Activated B cell treated with CpG ODN at 0.5 μM for 24 hours (primary cell): Measurements from ENCODE around the gene RBM23. TPM values are rescaled to one million over a fixed set of nuclear protein-coding genes. Genes with fewer than 3 reads are reported as not detected.
A peak's percentile ranks its signal among the peaks of the same experiment; 100 is the strongest.

Experiments
- ATAC-seq: fragments of 200-7000 bp; cut with Tn5 transposase; one replicate; pipeline ENCODE4 v1.10.0; 2021; ENCODE audit warnings: low read depth, mild to moderate bottlenecking, moderate library complexity
- CTCF ChIA-PET: fragments of 350-600 bp; sonication (Branson Sonifier 250); formaldehyde crosslinking; loops from one replicate; lab custom pipeline; 2021; ENCODE audit warnings: antibody characterized with exemption; lab: Charles Lee
- POLR2A ChIA-PET: fragments of 350-600 bp; sonication (Branson Sonifier 250); formaldehyde crosslinking; loops from one replicate; lab custom pipeline; 2021; ENCODE audit warnings: antibody characterized with exemption; lab: Charles Lee
- DNase-seq: peaks from one replicate; pipeline ENCODE4 v3.0.0; 2022
- H3K27ac Mint-ChIP-seq: one replicate; pipeline ENCODE4 v1.8.0; 2020; ENCODE audit warnings: mixed read lengths
- H3K27me3 Mint-ChIP-seq: one replicate; pipeline ENCODE4 v1.8.0; 2021; ENCODE audit warnings: mixed read lengths
- H3K36me3 Mint-ChIP-seq: one replicate; pipeline ENCODE4 v1.8.0; 2021; ENCODE audit warnings: low read depth, mixed read lengths
- H3K4me1 Mint-ChIP-seq: one replicate; pipeline ENCODE4 v1.8.0; 2021; ENCODE audit warnings: mixed read lengths
- H3K4me3 Mint-ChIP-seq: one replicate; pipeline ENCODE4 v1.8.0; 2020; ENCODE audit warnings: mild to moderate bottlenecking, mixed read lengths
- H3K9me3 Mint-ChIP-seq: one replicate; pipeline ENCODE4 v1.8.0; 2020; ENCODE audit warnings: mixed read lengths
- CTCF ChIP-seq: fragments of 200-600 bp; IDR thresholded peaks from one replicate; pipeline ENCODE4 v1.8.0; 2022; ENCODE audit warnings: antibody characterized with exemption, mild to moderate bottlenecking
- intact Hi-C: fragments of 100-400 bp; cut with micrococcal nuclease; formaldehyde crosslinking; loops from one replicate; pipeline ENCODE4 v1.15.1; 2024
- total RNA-seq: library from RNA; stranded (reverse); gene quantifications from 2 replicates; pipeline ENCODE4 v1.2.3, GENCODE V29; 2022

Gene RBM23
- total RNA-seq, 1 donor from 2014 or later: 131 TPM

- H3K4me3 Mint-ChIP-seq: no peak overlapping the region
These were observed 22.2 kb downstream of the RBM23 start for GRCh38 chr14:22896760-22897159.

GRCh38 chr14:22896356-22896755 lies 22.6 kb downstream of the RBM23 start:
- ATAC-seq (no peak), DNase-seq (no peak)
- peak overlapping the region; percentile 61 for H3K27ac Mint-ChIP-seq
- ChIA-PET POLR2A (interaction anchor here (1.2 to 2.0 kb wide), 6 partner anchors 8 to 25 kb away, joined by 3 to 11 read pairs (median 4); partner anchors contain the start of genes LRP10, RBM23 and REM2), CTCF (interaction anchor here (0.9 to 2.5 kb wide), 7 partner anchors 11 to 326 kb away, joined by 3 to 16 read pairs (median 3); no protein-coding TSS in a partner anchor)
- no peaks in the 10 kb centered on the region for H3K27me3 Mint-ChIP-seq
- H3K4me1 Mint-ChIP-seq: peaks cover 7% of the 10 kb centered on the region
- TF ChIP-seq CTCF: no peak
- H3K4me3 Mint-ChIP-seq: no peak overlapping the region
- no peaks in the 10 kb centered on the region for H3K9me3 Mint-ChIP-seq
- H3K36me3 Mint-ChIP-seq: peaks cover 43% of the 10 kb centered on the region
- intact Hi-C loops: no loop called here

More at GRCh38 chr14:22896760-22897159, 22.2 kb downstream of the RBM23 start:
- peak overlapping the region; percentile 61 for H3K27ac Mint-ChIP-seq
- H3K9me3 Mint-ChIP-seq: no peaks in the 10 kb centered on the region
- intact Hi-C loops: no loop called here
- CTCF ChIA-PET: interaction anchor here (0.9 to 2.5 kb wide), 6 partner anchors 11 to 326 kb away, joined by 3 to 16 read pairs (median 3); no protein-coding TSS in a partner anchor
- no peak for ATAC-seq
- POLR2A ChIA-PET: interaction anchor here (1.2 to 2.0 kb wide), 6 partner anchors 9 to 26 kb away, joined by 3 to 11 read pairs (median 4); partner anchors contain the start of genes LRP10, RBM23 and REM2
- no peak for TF ChIP-seq CTCF
- H3K4me1 Mint-ChIP-seq: peaks cover 7% of the 10 kb centered on the region
- DNase-seq: no peak
- no peaks in the 10 kb centered on the region for H3K27me3 Mint-ChIP-seq
- peaks cover 47% of the 10 kb centered on the region for H3K36me3 Mint-ChIP-seq

GRCh38 chr14:22895402-22895801 lies 23.5 kb downstream of the RBM23 start:
- no peak for TF ChIP-seq CTCF
- Mint-ChIP-seq H3K4me3 (no peak overlapping the region), H3K36me3 (peaks cover 36% of the 10 kb centered on the region), H3K27ac (no peak overlapping the region), H3K4me1 (peaks cover 8% of the 10 kb centered on the region), H3K27me3 (no peaks in the 10 kb centered on the region), H3K9me3 (no peaks in the 10 kb centered on the region)
- ChIA-PET POLR2A (interaction anchor here (0.7 to 2.0 kb wide), 6 partner anchors 9 to 24 kb away, joined by 3 to 11 read pairs (median 4); partner anchors contain the start of genes LRP10, RBM23 and REM2), CTCF (interaction anchor here (1.0 to 2.5 kb wide), 4 partner anchors 23 to 325 kb away, joined by 3 to 16 read pairs (median 8); no protein-coding TSS in a partner anchor)
- DNase-seq: no peak
- ATAC-seq: no peak
- intact Hi-C loops: no loop called here

GRCh38 chr14:22893706-22894105 lies 25.2 kb downstream of the RBM23 start:
- no peaks in the 10 kb centered on the region for H3K27me3 Mint-ChIP-seq
- ATAC-seq (no peak), DNase-seq (no peak)
- POLR2A ChIA-PET: interaction anchor here (0.6 to 0.7 kb wide), 3 partner anchors 15 to 280 kb away, joined by 3 to 6 read pairs (median 3); no protein-coding TSS in a partner anchor
- peaks cover 20% of the 10 kb centered on the region for H3K4me1 Mint-ChIP-seq
- H3K4me3 Mint-ChIP-seq: no peak overlapping the region
- H3K36me3 Mint-ChIP-seq: peaks cover 38% of the 10 kb centered on the region
- no peak for TF ChIP-seq CTCF
- no peak overlapping the region for H3K27ac Mint-ChIP-seq
- intact Hi-C loops: no loop called here
- CTCF ChIA-PET: interaction anchor here (1.7 to 2.0 kb wide), 2 partner anchors 22 to 324 kb away, joined by 4 to 5 read pairs; partner anchors contain the start of gene LRP10
- H3K9me3 Mint-ChIP-seq: no peaks in the 10 kb centered on the region

- intact Hi-C loops: no loop called here
- no peaks in the 10 kb centered on the region for H3K27me3 Mint-ChIP-seq
- ChIA-PET CTCF (interaction anchor here (2.0 kb wide), 1 partner anchor 322 kb away, joined by 5 read pairs; no protein-coding TSS in a partner anchor), POLR2A (no interaction called here)
- ATAC-seq: no peak
- H3K9me3 Mint-ChIP-seq: no peaks in the 10 kb centered on the region
- peaks cover 32% of the 10 kb centered on the region for H3K4me1 Mint-ChIP-seq
- DNase-seq: no peak
- no peak for TF ChIP-seq CTCF
- no peak overlapping the region for H3K4me3 Mint-ChIP-seq
- H3K36me3 Mint-ChIP-seq: peaks cover 32% of the 10 kb centered on the region
- no peak overlapping the region for H3K27ac Mint-ChIP-seq
These were observed 26.5 kb downstream of the RBM23 start for GRCh38 chr14:22892488-22892887.
